Stimulated activated CD4-positive, alpha-beta T cell treated with anti-CD3 and anti-CD28 coated beads, Interleukin-1b, Interleukin-23, amount 100 ng/mL, for 4 hours (primary cell): ENCODE results near the gene HLA-DPA1.

Experiments used
- DNase-seq, 2 donors: peaks; one replicate each; pipeline ENCODE4 v3.0.0-alpha.2; 2020; ENCODE audit warnings: low read depth in 2 of 2

The HLA-DPA1 gene

DNA sequence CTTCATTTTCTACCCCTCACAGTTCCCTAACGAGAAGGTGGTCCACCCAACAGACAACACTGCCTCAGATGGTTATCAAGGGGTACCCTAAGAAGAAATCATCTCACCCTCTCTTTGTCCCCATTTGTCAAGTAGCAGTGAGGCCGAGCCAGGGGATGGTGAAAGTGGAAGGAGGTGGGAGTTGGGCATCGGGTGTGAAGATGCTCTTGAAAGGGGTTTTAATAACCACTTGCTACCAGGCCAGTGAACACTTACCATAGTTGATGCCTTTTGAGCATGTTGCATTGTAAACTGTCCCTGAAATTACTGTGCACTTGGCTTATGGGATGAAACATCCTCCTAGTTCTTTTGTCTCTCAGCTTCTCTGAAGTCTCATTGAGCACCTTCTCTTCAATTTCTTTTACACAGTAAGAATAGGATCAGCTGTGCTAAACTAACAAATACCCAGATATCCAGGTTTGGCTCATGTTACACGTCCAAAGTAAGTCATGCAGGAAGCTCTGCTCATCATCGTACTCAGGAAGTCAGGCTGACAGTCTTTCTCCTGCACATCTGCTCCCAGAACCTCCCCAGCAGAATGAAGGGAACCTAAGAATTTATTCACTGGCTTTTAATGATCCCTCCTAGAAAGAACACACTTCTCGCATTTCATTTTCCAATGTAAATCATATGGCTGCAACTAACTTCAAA is 15.6 kb upstream of the HLA-DPA1 start:
- DNase-seq: no peak

DNA sequence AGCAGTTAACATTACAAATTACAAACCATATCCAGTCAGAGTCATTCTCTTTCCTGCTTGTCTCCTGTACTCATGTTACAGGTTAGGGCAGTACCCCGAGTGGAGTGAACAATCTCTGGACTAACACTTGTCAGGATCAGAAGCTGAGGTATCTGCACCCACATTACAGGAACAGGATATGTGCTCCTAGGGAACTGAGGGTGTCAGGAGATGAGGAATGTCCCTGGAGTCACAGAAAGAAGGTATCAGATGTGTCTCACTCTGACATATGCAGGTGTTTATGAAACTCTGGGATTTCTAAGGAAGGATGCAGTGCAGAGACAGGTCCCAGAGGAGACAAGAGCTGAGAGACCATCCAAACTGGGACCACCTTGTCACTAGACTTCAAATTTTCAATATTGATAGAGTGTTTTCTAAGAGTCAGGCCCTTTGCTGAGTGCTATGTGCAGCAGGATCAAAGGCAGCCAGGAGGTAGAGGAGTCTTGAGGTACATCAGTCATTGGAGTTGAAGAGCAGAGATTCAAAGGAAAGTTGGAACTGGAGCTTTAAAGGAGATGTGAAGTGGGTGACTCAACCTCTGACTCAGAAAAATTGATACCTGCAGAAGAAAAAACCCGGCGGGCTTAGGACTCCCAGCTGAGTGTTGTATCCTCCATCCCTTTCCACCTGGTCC is 14.9 kb upstream of the HLA-DPA1 start:
- no peak for DNase-seq

DNA sequence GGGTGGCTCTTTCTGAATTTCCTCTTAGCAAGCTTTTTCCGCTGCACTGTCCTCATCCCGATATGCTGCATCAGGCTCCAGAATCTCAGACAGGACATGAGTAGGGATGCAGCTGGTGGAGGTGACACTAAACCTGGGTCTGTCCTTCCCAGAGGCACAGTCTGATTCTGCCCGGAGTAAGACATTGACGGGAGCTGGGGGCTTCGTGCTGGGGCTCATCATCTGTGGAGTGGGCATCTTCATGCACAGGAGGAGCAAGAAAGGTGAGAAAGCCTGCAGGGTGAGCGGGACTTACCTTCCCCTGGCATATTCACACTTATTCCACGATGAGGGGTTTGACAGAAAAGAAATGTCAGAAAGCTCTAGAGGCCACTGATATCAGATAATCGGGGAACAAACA is 12.2 kb upstream of the HLA-DPA1 start:
- no peak for DNase-seq

DNA sequence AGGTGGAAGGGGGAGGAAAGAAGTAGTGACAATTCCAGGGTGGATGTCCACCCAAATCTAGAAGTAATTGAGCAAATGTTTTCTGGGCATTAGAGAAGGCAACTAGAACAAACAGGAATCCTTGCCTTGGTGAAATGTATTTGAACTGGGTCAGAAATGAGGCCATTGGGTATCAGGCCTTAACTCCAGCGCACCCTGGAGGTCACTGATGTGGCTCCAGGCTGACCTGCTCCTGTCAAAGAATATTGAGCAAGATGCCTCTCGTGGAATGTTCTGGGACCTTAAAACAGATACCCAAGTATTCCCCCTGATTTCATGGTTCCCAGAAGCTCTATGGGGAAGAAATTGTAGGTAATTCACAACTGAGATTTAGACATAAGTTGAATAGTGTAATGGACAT is 9.3 kb upstream of the HLA-DPA1 start:
- DNase-seq: no peak

DNA sequence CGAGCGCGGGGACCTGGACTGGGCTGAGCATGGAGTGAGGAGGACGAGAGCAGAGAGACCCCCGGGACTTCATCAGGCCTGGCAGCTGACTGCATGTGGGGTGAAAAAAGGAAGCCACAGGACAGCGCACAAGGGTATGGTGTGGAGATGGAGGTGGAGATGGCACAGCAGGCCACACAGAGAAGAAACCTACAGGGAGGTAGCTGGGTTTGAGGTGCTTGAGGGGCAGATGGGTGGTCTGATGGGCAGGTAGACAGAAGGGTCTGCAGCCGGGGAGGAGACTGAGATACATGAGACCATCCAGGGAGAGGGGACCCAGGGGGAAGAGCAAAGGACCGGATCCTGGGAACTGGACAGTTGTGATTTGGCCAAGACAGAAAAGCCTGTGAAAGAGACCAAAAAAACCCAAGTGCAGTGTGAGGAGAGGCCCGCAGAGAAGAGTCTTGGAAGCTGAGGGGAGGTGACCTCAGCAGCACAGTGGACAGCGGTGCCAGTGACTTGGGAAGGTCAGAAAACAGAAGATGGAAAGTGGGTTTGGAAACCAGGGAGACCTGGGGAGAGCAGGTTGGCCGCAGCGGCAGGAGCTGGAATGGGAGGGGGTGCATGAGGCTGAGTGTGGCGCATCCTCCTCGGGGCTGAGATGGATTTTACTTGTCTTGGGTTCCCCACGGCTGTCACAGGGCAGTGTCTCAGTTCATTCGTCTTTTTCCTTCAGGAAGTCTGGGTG is 7.8 kb upstream of the HLA-DPA1 start:
- DNase-seq: no peak

DNA sequence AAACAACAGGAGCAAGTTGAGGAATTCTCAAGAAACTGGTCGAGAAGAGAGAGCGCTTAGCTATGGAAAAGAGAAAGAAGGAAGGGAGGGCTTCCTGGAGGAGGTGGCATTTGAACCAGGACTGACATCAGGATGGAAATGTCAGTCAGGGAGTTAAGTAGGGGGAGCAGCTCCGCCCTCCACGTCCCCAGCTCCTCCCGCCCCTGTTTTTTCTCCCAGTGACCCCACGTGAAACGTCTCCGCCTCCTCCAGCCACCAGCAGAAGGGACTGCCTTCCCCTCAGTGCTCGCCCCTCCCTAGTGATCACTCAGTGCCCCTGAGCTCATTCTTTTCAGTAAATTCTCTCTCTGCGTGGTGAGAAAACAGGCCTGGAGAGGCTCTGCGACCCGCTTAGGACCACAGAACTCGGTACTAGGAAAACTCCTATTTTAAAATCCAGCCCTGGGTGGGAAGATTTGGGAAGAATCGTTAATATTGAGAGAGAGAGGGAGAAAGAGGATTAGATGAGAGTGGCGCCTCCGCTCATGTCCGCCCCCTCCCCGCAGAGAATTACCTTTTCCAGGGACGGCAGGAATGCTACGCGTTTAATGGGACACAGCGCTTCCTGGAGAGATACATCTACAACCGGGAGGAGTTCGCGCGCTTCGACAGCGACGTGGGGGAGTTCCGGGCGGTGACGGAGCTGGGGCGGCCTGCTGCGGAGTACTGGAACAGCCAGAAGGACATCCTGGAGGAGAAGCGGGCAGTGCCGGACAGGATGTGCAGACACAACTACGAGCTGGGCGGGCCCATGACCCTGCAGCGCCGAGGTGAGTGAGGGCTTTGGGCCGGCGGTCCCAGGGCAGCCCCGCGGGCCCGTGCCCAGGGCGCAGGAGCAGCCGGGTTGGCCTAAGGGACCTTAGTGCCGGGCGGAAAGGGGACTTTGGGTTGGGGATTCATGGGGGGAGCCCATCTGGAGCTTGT is 7.0 kb upstream of the HLA-DPA1 start:
- no peak for DNase-seq

DNA sequence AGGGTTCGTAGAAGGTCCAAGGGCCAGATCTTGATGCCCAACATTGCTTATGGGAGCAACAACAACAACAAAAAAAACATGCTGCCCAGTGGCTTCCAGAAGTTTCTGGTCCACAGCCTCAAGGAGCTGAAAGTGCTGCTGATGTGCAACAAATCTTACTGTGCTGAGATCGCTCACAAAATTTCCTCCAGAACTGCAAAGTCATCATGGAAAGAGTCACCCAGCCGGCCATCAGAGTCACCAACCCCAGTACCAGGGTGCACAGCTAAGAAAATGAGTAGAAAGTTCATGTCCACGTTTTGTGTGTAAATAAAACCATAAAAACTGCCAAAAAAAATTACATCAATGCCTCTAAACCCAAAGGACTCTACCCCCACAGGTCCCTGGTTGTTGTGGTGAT is 6.1 kb upstream of the HLA-DPA1 start:
- DNase-seq: no peak

DNA sequence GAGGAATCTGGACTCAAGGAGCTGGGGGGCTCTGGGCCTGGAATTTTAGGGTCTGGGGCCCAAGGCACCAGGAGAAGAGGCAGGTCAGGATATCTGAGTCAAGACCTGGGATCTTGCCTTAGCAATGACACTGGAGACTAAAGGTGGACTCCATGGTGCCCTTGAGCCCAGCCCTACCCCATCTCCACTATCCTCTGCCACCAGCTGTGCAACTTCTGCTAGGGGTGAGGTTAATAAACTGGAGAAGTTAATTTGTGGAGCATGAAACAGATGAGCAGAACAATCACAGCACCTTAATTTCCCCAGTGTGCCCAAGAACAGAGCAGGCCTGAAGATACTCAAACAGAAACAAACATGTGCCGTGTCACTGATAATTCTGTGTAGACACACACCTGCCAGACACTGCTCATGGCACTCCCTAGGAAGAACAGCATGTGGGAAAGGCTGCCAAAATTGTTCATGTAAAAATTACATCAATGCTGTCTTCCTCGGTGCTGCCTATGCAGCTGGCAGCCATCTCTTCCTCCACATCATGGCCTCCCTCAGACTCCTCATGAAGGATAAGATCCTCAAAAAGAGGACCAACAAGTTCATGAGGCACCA is 5.6 kb upstream of the HLA-DPA1 start:
- DNase-seq: no peak

DNA sequence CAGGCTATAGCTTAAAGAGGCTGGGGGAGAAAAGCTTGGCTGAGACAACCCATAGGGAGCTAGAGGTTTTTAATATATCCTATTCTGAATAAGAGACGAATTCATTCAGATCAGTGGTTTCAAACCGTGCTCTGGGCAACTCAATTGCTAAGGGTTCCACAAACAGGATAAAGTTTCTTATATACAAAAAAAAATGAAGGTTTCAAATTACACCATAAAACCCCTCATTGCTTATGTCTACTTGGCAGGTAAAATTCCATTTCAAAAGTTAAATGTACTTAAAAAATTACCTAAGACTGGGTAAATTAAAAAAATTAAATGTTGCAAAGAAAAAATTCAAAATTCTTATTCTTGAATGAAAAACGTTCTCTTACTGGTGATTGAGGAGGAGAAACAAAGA is 5.0 kb upstream of the HLA-DPA1 start:
- no peak for DNase-seq

DNA sequence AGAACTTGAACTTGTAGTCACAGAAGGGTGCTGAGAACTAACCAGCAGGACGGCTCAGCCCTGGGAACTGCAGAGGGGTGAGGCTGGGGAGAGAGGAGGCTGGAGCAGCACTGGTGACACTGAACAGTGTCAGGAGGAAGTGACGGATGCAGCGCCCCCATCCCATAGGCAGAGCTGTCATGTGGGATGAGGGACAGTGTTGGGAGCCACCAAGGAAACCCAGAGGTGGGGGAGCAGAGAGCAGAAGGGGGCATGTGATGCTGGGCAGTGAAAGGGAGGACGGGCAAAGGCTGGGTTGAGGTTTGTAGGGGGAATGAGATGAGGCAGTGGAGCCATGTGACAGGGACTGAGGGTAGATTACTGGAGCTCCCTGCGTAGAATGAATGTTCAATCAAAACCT is 4.5 kb upstream of the HLA-DPA1 start:
- no peak for DNase-seq

DNA sequence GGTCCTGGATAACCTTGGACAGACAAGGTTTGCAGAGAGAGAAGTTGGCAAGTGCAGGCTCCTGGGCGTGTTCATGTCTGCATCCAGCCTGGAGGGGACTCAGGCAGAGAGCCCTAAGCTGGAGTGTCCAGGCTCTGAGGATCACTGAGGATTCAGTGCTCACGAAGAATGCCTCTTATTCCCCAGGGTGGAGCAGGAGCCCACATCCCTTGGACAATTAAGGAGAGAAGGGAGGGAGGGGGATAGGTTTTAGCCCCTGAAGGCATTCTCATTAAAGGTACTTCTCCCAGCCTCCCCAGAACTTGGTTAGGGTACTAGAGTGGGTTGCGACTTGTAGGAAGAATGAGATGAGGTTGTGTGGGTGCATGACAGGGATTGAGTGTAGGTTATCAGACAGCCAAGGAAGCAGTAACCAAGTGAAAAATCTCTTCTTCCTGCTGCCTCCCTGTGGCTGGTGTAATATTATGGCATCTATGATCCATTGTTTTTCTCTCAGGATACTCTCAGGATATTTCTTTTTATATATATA is 3.0 kb upstream of the HLA-DPA1 start:
- DNase-seq: no peak

DNA sequence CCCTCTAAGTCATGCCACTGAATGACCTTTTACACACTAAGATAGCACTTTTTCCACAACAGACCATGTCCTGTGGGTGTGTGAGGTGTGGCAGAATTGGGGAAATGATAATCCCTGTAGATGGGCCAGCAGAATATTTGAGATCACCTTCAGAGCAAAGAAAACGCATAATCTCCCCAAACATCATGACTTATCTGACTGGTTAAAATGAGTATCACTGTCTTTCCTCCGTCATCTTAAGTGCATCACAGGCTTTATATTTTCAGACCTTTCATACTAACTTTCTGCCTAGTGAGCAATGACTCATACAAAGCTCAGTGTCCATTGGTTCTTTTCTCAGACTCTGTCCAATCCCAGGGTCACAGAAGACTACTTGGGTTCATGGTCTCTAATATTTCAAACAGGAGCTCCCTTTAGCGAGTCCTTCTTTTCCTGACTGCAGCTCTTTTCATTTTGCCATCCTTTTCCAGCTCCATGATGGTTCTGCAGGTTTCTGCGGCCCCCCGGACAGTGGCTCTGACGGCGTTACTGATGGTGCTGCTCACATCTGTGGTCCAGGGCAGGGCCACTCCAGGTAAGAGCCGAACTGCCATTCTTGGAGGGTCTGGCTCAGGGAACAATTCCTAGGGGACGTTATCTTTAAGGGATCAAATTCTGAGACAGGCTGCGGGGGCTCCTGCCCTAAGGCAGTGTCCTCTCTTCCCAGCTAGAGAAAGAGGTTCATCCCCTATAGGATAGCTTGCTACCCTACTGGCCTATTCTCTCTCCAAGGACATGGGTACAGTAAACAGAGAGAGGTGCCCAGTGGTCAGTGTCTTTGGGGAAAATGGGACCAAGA is 2.3 kb upstream of the HLA-DPA1 start, which contains the start of gene HLA-DPB1:
TSS of gene HLA-DPB1 (plus strand) at position 423 of the 838 bp plus-strand sequence. CDS start at position 475, 52 bp downstream.
- no peak for DNase-seq

DNA sequence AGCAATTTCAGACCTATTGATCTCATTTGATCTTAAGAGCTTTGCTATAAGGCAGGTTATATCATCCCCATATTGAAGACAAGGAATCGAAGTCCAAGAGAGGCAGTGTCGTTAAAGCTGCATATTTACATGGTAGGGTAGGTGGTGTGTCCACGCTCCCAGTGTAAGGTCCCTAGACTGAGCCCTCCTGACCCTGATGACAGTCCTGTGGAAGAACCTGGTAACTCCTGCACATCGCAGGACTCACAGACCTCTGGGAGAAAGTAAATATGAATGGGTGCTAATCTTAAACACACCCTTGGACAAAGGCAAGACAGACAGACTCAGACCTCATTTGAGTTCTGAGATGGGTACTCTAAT is 1.7 kb upstream of the HLA-DPA1 start:
- DNase-seq: no peak

DNA sequence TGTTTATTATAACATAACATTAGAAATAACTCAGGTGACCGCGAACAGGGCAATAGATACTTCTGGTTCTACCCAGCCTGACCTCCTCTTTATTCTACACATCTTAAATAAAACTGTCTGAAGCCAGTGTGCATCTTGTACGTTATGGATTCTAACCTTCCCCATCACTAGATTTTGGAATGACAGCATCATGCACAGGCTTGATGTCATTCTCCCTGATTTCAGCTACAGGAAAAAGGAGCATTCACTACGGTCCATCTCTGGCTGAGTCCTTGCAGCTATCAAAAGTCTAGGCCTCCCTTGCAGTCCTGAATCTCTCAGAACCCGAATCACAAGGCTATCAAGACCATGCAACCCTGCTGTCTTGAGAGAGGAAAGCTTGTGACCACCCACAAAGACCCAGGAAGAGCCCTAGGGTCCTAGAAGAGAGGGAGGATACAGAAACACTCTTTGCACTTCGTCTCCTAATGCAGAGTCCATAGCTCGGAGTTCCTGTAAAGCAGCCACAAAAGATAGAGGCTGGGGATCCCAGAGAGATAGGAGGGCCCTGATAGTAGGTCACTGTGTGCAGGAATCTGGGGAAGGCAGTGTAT is 845 bp downstream of the HLA-DPA1 start:
- no peak for DNase-seq

DNA sequence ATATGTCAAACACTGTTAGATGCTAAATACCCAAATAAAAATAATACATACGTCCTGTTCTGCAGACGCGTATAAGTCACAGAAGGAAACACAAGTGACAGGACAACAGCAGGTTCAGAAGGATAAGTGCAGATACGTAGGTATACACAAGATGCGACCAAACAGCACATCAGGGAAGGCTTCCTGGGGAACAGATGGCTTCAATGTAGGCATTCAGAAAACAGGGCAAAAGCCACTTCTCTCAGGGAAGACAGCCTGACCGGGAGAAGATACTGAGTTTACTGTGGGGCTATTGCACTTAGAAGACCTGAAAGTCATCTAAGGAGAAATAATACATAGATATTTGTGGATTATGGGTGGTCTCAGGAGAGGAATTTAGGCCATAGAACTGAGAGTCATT is 1.9 kb downstream of the HLA-DPA1 start:
- DNase-seq: no peak

DNA sequence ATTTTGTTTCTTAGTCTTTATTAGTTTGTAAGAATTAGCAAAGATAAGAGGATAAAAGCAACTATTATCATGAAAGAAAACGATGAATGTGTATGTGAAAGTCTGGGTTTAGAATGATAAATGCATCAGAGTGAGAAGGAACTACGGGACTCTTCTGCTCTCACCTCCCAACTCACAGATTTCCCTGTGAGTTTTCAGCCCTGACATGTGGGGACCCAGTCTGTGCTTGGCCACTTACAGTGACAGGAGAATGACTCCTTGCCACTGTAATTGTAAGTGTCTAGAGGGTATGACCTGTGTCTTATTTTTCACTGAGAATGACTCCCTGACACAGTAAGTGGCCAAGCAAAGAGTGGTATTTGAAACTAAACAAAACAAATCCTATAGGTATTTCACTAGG is 2.5 kb downstream of the HLA-DPA1 start:
- DNase-seq: no peak

DNA sequence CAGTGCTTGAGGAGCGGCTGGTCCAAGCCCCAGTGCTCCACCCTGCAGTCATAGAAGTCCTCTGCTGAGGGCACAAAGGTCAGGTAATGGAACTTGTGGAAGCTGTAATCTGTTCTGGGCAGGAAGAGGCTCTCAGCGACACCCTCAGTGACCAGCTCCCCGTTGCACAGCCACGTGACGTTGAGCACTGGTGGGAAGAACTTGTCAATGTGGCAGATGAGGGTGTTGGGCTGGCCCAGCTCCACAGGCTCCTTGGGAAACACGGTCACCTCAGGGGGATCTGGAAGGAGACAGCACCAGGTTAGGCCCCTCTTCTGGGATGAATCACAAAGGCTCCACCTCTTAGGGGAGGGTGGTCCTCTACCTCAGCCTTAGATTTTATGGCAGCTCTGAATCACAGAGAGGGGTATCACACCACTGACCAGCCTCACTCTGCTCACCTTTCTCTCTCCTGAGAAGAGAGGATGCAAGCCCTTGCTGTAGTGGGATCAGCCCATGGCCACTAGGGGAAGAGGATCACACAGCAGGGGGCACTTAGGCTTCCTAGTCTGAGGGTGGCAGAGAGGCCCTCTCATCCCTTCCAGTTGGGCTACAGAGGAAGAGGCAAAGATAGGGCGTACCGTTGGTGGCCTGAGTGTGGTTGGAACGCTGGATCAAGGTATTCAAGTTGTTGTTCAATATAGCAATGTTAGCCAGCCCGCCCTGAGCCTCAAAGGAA is 4.3 kb downstream of the HLA-DPA1 start:
- no peak for DNase-seq

DNA sequence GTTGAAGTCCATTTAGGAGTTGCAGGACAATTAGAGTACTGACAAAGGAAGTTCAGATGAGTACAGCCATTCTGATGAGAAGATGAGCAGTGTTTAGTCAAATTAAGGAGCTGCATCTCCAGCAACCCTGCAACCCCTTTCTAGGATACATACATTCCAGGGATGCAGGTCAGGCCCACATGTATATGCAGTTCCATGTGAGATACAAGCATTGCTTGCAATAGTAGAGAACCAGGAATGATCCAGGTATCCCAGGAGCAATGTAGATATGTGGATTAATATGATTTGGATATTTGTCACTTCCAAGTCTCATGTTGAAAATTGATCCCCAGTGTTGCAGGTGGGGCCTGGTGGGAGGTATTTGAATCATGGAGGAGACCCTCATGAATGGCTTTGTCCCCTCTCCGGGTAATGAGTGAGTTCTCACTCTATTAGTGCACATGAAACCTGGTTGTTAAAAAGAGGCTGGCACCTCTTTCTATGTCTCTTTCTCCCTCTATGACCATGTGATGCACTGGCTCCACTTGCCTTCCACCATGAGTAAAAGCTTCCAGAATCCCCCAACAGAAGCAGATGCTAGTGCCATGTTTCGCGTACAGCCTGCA is 6.4 kb downstream of the HLA-DPA1 start:
- DNase-seq: no peak

DNA sequence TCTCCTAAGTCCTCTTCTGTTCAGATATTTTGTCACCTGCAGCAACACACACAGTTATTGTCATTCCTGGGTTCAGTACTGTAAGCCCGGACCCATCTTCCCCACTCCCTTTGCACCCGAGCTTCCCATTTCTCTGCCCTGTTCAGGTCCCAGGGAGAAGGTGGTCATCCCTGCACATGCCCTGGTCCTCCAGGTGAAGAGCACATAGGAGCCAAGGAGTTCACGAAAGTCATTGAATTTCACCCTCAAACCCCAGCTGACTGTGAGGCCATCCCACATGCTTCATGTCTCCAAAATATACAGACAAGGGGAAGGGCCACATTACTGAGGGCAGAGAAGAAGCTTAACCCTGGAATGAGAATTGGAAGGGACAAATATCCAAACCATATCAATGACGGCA is 8.1 kb downstream of the HLA-DPA1 start:
- DNase-seq: no peak
